HG03469 (cell line): ENCODE measurements around the gene GRIA3.
"Not testable (repeated sequence)": the region's sequence is repeated elsewhere in the genome, so short reads cannot be mapped to it uniquely, and the experiment has no call there.

Source experiments
- ATAC-seq: cut with Tn5 transposase; IDR thresholded peaks from one replicate; pipeline ENCODE4 v1.9.1; 2021; ENCODE audit warnings: mild to moderate bottlenecking, moderate library complexity, moderate number of reproducible peaks; ENCODE audit not compliant: unreplicated experiment

Gene GRIA3

DNA sequence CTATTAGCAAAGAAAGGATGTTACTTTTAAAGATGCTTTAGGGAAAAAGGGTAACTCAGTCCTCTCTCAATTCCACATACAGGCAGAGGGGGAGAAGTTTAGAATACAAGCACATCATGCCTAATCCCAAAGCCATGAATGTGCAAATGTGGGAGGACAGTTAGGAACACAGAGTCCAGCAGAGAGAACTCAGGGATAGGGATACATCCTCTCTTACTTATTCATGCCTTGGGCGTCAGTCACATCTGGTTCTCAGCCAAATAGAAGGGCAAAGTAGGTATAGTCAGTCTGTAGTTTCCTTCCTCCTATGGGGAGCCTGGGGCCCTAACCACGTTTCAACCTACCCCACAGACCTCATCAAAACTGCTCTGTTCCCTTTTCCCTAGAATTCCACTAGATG is 87.8 kb downstream of the GRIA3 start:
- no peak for ATAC-seq

DNA sequence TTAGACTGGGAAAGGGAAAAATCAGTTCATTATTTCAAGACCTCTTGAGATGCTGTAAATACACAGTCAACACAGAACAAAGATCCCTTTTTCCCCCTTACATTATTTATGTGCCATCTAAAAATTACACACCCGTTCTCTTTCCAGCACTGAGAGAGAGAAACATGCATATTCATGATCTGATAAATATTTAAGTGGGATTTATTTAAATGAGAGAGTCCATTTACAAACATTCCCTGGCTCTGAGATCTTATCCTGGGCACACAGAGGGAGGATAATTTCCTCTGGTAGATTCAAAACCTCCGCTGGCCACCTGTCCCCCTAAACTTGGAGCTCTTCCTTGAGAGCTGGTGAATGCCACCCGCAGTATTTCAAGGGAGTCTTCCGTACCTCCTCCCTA is 88.6 kb downstream of the GRIA3 start:
- no peak for ATAC-seq

DNA sequence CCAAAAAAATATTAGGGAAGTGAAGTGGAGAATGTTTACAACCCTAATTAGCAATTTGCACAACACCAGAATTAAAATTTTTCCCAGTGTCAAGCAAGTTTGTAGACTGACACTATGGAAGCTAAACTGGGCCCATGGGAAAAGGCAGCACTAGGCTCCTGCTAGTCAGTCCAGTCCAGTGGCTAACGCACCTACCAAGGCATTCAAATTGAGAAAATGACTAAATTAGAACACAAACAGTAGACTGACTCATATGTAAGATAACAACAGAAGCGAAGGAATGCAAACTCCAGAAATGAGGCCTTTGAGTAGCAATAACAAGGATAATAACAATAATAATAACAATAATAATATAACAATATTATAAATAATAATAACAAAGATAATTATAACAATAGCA is 90.7 kb downstream of the GRIA3 start:
- ATAC-seq = no peak

DNA sequence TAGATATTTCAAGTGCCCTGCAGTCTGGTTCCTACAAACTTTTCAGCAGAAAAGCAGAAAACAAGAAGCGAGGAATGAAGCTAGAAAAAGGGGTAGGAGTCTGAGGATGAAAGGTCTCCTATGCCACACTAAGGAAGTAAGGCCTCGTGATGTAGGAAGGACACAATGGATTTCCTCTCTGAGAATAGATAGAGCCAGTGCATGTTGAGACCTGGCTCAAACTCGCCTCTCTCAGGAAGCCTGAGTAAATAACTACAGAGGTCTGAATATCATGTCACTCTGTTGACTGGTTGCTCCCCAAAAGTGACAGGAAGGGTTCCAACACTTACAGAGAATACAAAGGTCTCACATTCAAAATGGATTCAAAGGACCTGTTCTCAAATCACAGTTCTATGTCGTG is 93.3 kb downstream of the GRIA3 start:
- no peak for ATAC-seq

DNA sequence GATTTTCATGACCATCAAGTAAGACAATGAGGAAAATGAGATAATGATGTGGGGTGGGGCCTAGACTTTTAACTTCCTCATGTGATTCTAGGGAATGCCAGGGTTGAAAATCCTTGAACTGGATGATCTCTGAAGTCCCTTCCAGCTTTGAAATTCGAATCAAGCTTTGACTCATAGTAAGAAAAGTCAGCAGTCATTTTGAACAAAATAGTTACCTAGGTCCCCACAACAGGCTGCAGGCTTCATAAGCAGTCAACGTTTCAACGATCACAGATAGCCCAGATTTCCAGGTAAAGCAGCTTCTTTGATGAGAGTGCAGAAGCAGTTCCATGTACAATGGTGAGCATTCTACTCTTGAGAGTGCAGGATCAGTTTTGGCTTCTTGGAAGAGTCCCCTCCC is 93.7 kb downstream of the GRIA3 start:
- no peak for ATAC-seq

DNA sequence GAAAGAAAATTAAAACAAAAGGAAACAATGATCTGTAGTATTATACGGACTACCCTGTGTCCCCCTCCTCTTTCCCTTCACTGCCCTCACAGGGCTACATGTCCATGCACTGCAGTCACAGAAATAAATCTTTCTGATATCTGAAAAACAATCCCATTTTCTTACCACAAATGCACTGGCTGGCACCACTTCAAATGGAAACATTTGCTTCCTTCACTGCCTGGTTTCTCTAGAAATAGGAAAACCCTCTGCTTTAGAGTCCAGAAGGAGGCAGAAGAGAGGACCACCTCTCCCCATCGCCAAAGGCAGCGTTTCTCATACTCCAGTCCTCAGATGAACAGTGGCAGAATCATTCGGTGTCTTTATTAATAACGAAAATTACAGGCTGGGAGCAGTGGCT is 98.2 kb downstream of the GRIA3 start:
- ATAC-seq = no peak

DNA sequence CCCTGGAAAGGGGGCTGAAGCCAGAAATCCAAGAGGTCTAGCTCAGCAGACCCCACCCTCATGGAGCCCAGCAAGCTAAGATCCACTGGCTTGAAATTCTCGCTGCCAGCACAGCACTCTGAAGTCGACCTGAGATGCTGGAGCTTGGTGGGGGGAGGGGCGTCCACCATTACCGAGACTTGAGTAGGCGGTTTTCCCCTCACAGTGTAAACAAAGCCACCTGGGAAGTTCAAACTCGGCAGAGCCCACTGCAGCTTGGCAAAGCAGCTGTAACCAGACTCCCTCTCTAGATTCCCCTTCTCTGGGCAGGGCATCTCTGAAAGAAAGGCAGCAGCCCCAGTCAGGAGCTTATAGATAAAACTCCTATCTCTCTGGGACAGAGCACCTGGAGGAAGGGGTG is 99.3 kb downstream of the GRIA3 start:
- not testable (repeated sequence) for ATAC-seq

DNA sequence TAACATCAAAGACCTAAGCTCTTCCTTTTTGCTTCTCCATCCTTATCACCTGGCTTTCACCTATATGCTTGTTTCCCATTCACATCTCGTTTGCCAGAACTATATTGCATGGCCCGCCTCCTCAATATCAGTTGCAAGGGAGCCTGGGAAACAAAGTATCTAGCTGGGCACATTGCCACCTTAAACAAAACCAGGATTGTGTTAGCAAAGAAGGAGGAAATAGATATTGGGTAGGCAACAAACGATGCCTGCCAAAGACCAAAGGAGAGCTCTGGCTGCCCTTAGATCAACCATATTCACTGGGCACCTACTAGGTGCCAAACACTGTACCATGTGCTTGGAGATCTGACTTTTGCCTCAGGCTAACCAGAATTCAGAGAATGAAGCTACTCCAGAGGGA is 107.5 kb downstream of the GRIA3 start:
- no peak for ATAC-seq

DNA sequence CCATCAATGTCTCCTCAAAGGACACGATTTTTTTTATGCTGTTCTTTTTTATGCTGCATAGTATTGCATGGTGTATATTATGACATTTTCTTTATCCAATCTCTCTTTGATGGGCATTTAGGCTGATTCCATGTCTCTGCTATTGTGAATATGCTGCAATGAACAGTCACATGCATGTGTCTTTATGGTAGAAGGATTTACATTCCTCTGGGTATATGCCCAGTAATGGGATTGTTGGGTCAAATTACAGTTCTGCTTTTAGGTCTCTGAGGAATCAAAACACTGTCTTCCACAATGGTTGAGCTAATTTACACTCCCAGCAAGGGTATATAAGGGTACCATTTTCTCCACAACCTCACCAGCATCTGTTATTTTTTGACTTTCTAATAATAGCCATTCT is 113.9 kb downstream of the GRIA3 start:
- ATAC-seq = no peak

DNA sequence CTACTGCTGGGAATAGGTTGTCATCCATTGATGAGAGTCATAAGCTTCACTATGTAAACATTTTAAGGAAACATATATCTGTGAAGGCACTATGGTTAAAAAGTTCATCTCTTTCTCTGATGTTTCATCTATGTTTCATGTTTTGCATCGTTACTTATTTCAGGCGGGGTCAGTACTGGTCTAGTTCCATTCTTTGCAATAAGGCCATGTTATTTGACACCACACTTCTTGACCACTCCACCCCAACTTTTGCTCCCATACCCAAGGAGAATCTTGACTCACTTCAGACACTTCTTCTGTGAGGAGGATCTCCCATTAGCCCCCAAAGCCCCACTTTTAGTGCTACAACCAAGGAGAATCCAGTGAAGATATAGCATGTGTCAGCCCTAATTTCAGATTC is 119.4 kb downstream of the GRIA3 start:
- no peak for ATAC-seq

DNA sequence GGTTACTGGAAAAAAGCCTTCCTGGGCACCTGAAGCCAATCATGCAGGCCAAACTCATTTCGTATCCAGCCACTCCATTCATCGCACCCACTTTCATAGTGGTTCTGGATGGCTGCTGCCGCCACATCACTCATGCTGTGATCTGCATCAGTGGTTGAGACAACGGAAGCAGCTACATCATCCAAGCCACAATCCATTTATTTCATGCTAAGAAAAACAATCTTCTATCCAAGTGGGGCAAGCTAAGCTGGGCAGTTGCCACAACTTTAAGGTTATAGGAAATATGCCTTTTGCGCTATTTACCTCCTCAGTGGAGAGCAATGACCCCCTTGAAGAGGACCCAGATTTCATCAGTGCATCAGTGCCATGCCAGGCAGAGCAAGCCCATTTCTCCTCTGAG is 124.6 kb downstream of the GRIA3 start:
- no peak for ATAC-seq

DNA sequence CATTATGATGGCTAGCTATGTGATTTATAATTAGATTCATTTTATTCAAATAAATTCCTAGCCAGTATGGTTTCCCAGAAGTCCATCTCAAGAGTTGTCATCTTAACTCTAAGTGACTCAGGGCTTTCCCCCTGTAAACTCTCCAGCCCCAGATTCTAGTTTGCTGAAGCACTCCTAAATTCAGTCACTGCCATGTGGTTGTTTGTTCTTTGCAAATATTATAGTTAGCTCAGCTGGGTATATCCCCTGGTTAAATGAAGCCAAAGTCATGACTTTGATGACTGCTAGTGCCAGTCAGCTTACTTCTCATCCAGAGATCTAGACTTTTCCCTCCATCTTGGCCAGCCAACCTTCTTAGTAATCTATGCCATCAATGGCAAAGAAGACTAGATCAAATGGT is 126.0 kb downstream of the GRIA3 start:
- ATAC-seq = no peak

DNA sequence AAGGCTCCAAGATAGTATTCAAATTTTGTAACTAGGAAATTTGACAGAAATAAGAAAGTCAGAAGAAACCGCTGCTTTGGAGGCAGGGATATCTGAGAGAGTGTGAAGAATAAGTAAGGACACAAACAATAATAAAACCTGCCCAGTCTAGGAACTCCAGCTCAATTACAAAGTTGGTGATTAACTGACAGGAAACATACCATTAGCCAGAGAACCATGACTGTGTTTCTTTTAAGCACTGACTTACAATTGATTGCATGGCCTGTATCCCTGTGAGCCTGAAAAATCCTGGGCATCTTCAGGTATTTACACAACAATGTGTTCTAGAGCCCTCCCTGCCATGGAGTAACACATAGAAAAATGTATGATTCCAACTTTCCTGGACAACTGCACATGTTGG is 127.4 kb downstream of the GRIA3 start:
- no peak for ATAC-seq

DNA sequence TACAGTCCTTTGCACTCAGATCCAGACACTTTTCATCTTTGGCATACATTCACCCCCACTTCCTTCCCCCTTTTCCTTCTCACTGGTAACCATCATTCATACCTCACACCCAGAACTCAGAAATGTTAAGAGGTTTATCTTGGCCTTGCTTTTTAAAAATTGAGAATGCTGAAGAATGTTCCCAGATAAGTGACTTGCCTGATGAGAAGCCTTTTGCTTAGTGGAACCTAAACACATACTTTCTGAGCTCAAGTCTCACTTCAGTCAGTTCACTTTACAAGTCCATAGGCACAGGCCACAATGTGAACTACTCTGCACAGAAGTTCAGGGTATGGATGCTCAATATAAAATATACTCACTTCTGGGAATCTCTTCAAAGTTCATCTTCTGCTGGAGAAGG is 129.4 kb downstream of the GRIA3 start:
- ATAC-seq = no peak

DNA sequence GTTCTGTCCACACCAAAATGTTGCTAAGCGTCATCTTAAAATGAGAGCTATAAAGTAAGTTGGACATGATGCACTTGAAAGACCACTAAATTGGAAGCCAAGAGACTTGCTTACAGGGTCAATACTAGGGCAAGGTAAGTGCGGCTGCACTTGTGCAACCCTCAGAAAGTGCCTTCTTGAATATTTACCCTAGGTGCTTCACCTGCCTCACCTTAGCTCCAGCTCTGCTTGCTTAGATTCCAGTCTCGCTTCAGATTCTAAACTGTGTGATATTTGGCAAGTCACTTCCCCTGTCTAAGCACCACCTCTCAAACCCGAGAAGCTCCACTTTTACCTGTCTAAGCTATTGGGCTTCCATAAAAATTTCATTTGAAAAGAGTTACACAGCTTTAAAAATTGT is 136.5 kb downstream of the GRIA3 start:
- ATAC-seq = no peak

DNA sequence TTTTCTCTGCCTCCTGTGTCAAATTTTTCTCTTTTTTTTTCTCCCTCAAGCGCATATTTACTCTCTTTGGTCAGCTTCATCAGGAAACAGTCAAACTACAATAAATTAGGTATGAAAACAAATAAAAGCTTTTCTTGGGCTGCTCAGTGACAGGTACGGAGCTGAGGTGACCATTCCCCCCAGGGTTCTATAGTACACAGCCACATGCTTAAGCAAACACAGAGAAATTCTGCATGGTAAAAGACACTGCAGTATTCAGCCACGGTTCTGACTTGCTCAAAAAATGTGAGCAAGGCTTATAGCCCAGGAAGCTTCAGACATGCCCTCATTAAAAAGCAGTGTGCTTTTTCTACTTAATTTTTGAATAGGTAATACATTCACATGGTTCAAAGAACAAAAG is 138.5 kb downstream of the GRIA3 start:
- no peak for ATAC-seq

DNA sequence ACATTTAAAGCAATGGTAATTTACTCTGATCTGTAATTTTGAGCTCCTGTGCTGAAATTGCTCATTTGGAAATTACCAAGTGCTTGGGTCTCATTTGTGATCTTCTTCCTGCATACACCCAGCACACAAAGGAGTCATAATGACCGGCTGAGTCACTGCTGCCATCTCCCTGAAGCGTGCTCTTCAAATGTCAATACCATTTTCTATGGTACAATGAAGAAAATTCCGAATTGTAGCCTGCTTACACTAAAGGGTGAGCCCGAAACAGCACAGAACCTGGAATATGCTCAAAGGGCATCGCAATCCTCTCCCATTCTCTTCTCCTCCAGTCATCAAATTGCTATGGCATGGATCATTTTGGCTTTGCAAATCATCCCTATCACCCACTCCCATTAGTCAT is 140.5 kb downstream of the GRIA3 start:
- peak; percentile 52 for ATAC-seq

DNA sequence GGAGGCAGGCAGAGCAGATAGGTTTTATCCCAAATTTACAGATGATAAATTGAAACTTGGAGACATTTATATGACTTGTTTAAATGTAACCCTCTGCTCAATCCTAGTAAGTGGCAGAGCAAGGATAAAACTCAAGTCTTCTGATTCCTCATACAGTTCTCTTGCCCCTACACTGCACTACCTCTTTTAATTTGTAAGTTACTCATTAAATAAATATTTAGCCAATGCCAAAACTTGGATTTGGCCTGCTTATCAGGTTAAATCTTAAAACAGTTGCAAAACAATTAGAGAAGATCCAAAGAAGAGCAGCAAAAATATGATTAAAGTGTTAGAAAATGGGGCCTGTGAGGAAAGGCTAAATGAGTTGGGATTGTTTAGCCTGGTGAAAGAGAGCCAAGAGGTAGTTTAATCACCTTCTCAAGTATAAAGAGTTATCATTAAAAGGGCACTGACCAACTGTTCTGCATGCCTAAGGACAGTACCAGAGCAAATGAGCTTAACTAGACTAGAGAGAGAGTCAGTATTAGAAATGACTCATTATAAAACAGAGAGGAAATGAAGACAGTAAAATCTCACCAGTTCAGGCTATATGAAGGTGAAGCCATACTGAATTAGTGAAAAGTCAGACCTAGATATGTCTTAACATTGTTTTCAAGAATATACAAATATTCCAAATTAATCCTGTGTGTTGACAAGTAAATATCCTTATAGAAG is 146.3 kb downstream of the GRIA3 start:
- peak; percentile 80 for ATAC-seq

DNA sequence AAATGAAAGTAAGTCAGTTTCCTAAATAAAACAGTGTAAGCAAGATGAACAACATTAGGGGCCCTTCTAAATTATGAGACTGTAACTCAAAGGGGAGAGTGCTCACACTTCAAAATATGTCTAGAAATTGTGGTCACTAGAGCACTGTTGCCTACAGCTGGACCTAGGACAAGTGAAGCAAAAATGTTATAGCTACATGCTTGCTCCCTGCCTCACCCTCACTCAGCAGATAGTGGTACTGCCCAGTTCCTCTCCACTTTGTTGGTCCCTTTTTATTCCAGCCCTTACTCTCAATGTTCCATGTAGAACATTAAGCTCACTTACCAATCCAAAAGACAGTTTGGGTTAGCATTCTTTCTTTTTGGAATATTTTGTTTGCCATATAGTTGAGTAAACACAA is 147.3 kb downstream of the GRIA3 start:
- ATAC-seq = no peak

DNA sequence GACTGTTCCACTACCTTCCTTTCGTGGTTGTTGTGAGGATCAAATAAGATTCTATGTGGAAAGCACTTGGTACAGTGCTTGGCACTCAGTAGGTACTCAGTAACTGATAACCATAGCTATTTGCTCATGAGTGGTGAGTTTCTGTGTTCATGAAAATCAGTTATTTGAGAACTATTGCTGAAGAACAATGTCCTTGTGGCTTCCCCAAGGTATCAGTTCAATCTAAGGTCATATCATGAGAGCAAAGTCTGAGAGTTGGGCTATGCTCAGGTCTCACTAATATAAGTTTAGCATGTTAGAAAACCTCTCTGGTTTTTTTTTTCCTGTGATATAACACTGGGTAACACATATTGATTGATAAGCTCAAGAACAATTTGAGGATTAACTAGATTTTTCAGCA is 147.8 kb downstream of the GRIA3 start:
- ATAC-seq = no peak

DNA sequence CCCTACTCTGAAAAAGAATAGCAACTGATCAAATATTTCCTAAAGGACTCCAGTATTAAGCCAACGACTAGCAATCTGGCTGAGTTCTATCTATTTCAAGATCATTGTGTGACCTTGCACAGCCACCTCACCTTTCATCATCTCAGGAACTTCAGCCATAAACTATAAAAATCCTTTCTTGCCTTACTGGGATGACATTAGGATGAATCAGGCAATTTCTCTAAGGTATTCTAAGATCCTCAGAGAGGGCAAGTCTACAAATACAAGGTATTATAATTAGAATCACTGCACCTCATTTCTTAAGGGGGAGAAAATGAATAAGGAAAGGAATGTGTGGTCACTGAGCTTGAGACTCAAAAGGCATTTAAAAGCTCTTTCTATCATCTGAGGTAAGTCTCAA is 152.6 kb downstream of the GRIA3 start:
- no peak for ATAC-seq

DNA sequence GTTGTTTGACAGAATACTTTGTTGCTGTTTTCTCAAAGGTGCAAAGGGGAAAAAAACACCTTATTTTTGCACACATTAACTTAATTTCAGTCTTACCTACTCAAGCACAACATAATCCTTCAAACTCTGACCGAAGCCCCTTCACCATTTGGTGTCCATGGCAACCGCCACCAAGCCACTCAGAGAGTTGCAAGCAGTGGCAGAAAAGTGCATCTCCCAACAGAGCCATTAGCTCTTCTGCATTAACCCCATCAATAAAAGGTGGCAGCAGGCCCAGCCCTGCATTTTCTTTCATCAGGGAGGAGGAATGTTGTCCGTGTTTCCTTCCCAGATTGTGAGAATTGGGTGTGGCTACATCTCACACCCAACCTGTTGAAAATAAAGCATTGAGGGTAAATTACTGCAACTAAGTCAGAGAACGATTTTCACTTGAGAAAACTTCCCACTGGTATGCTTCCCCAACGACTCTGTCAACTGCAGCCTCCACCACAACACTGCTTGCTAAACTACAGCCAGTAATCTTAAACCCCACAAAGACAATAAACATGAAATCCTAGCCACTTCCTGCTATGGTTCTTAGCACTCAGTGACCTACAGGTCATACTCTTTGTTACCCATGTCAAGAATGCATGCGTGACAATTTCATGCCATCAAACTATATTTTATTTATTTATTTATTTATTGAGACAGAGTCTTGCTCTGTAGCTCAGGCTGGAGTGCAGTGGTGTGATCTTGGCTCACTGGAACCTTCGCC is 154.0 kb downstream of the GRIA3 start:
- no peak for ATAC-seq
